Smooth muscle cell (in vitro differentiated cells): ENCODE results near the gene SOS2. TPM values are rescaled to one million over a fixed set of nuclear protein-coding genes. Genes with fewer than 3 reads are reported as not detected.

ENCODE experiments used
- DNase-seq: peaks from one replicate; lab custom pipeline; 2025; ENCODE audit not compliant: unreplicated experiment; lab: John Stamatoyannopoulos, UW
- H2AFZ ChIP-seq: fragments of 200-600 bp; sonication (generic); 2 replicates; pipeline ENCODE4 v1.6.0; 2016; ENCODE audit warnings: antibody characterized with exemption, low read depth, mild to moderate bottlenecking
- H3F3A ChIP-seq: fragments of 200-600 bp; sonication (generic); 2 replicates; pipeline ENCODE4 v1.6.0; 2017; ENCODE audit warnings: antibody characterized with exemption, low read depth
- H3K27ac ChIP-seq: fragments of 200-600 bp; sonication (generic); 2 replicates; pipeline ENCODE4 v1.5.1; 2016; ENCODE audit warnings: low read depth, mild to moderate bottlenecking
- H3K27me3 ChIP-seq: fragments of 200-600 bp; sonication (generic); 2 replicates; pipeline ENCODE4 v1.6.1; 2016; ENCODE audit warnings: low read depth, mild to moderate bottlenecking
- H3K36me3 ChIP-seq: fragments of 200-600 bp; sonication (generic); 2 replicates; pipeline ENCODE4 v1.5.1; 2016; ENCODE audit warnings: low read depth
- H3K4me1 ChIP-seq: fragments of 200-600 bp; sonication (generic); 2 replicates; pipeline ENCODE4 v1.5.1; 2016; ENCODE audit warnings: low read depth
- H3K4me2 ChIP-seq: fragments of 200-600 bp; sonication (generic); 2 replicates; pipeline ENCODE4 v1.6.0; 2016; ENCODE audit warnings: mild to moderate bottlenecking
- H3K4me3 ChIP-seq: fragments of 200-600 bp; sonication (generic); 2 replicates; pipeline ENCODE4 v1.5.1; 2016; ENCODE audit warnings: mild to moderate bottlenecking
- H3K79me2 ChIP-seq: fragments of 200-600 bp; sonication (generic); 2 replicates; pipeline ENCODE4 v1.6.0; 2016; ENCODE audit warnings: low read depth, mild to moderate bottlenecking
- H3K9ac ChIP-seq: fragments of 200-600 bp; sonication (generic); 2 replicates; pipeline ENCODE4 v1.6.0; 2016; ENCODE audit warnings: low read depth
- H3K9me3 ChIP-seq: fragments of 200-600 bp; sonication (generic); replicated peaks from 2 replicates; pipeline ENCODE4 v1.5.1; 2016; ENCODE audit warnings: low read depth
- H4K20me1 ChIP-seq: fragments of 200-600 bp; sonication (generic); 2 replicates; pipeline ENCODE4 v1.6.0; 2016; ENCODE audit warnings: low read depth
- WGBS: methylation state at CpG from one replicate; pipeline ENCODE4 v1.1.7; 2016; ENCODE audit warnings: low lambda C conversion rate; 5-methylcytosine and 5-hydroxymethylcytosine counted together
- polyA plus RNA-seq: library from polyadenylated mRNA; unstranded; fragments of >200 nt; fragmentation: Nextera tagmentation; extraction: Ambion mirVana; gene quantifications from 2 replicates; pipeline ENCODE4 v1.2.1, GENCODE V29; 2016
- total RNA-seq: library from RNA; depleted of rRNA; stranded (reverse); fragments of >200 nt; gene quantifications from 2 replicates; pipeline ENCODE4 v1.2.3, GENCODE V29; 2014
- TF ChIP-seq, protein P1 (sequence below): fragments of 200-600 bp; sonication (generic); IDR thresholded peaks from 2 replicates; pipeline ENCODE4 v1.5.1; 2017; ENCODE audit warnings: borderline replicate concordance, mild to moderate bottlenecking, antibody characterized with exemption; ENCODE audit not compliant: insufficient read depth, poor library complexity, severe bottlenecking

SOS2 gene
- total and polyA plus RNA-seq, 2 experiments from 2014 or later: 16.0 to 37.5 TPM

DNA sequence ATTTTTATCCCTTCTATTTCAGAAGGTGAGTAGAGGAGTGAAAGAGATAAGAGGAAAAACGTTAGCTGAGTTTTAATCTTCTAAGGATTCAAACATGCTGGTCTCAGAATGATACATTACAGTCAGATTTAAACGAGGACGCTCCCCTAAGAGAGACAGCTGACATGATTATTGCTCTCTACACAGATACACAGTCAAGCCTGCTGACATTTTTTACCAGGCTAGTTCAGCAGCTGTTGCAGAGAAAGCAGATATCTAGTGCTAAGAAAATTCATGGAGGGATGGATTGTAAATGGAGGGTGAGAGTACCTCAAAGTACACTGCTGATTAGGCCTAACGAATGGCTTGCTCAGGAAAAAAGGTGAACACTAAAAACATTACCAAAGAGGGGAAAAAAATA, 31.9 kb upstream of the SOS2 start:
- Histone ChIP-seq H3F3A (no peaks in the 10 kb centered on the region), H3K27me3 (no peaks in the 10 kb centered on the region), H3K4me3 (no peak overlapping the region), H3K4me2 (no peak overlapping the region), H3K36me3 (no peaks in the 10 kb centered on the region), H3K9ac (no peak overlapping the region), H3K79me2 (no peaks in the 10 kb centered on the region), H3K4me1 (no peaks in the 10 kb centered on the region), H2AFZ (no peak overlapping the region), H3K9me3 (no peaks in the 10 kb centered on the region), H3K27ac (no peak overlapping the region), H4K20me1 (no peaks in the 10 kb centered on the region)
- TF ChIP-seq, protein P1, sequence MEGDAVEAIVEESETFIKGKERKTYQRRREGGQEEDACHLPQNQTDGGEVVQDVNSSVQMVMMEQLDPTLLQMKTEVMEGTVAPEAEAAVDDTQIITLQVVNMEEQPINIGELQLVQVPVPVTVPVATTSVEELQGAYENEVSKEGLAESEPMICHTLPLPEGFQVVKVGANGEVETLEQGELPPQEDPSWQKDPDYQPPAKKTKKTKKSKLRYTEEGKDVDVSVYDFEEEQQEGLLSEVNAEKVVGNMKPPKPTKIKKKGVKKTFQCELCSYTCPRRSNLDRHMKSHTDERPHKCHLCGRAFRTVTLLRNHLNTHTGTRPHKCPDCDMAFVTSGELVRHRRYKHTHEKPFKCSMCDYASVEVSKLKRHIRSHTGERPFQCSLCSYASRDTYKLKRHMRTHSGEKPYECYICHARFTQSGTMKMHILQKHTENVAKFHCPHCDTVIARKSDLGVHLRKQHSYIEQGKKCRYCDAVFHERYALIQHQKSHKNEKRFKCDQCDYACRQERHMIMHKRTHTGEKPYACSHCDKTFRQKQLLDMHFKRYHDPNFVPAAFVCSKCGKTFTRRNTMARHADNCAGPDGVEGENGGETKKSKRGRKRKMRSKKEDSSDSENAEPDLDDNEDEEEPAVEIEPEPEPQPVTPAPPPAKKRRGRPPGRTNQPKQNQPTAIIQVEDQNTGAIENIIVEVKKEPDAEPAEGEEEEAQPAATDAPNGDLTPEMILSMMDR: no peak
- DNase-seq: no peak
- 86% methylated on average over 4 of the region's 4 CpGs for WGBS

DNA sequence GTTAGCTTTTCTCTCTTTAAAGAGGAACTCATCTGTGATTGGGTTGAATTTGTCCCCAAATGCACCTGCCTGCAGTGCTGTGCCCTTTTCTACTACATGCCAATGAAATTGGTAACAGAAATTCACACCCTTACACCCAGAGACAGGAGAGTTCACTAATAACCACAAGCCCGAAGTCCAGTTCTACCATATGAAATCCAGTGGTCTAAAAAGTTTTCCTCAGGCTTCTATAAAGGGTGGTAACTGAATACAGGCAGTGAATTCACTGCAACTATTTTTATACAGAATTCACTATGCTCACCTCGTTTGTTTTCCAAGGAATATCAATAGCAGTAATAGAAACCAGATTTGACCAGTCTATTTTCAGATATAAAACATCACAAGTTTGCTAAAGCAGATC, 31.5 kb upstream of the SOS2 start:
- DNase-seq: no peak
- Histone ChIP-seq H2AFZ (no peak overlapping the region), H3K9me3 (no peaks in the 10 kb centered on the region), H3K36me3 (no peaks in the 10 kb centered on the region), H3K4me3 (no peak overlapping the region), H3K27ac (no peak overlapping the region), H3K4me1 (no peaks in the 10 kb centered on the region), H3K9ac (no peak overlapping the region), H3F3A (no peaks in the 10 kb centered on the region), H3K27me3 (no peaks in the 10 kb centered on the region), H3K79me2 (no peaks in the 10 kb centered on the region), H4K20me1 (no peaks in the 10 kb centered on the region), H3K4me2 (no peak overlapping the region)
- WGBS: 82% methylated on average over 2 of the region's 2 CpGs
- TF ChIP-seq, protein P1: no peak

DNA sequence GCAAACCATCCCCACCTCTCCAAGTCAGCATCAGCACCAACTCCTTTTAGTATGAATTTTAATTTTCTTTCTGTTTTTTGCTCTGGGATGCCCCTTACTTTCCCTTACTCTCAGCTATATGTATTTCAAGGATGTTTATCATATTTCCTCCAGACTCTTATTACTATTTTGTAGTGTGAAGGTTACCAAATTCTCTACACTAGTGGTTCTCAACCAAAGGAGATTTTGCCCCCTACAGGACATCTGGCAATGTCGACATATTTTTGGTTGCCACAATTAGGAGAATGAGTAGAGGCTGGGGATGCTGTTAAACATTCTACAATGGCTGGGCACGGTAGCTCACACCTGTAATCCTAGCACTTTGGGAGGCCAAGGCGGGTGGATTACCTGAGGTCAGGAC, 29.1 kb upstream of the SOS2 start:
- 62% methylated on average over 3 of the region's 3 CpGs for WGBS
- no peaks in the 10 kb centered on the region for H4K20me1 ChIP-seq
- no peaks in the 10 kb centered on the region for H3F3A ChIP-seq
- no peak for DNase-seq
- H3K36me3 ChIP-seq: no peaks in the 10 kb centered on the region
- H3K4me3 ChIP-seq: no peak overlapping the region
- TF ChIP-seq, protein P1: peak; percentile 32
- no peaks in the 10 kb centered on the region for H3K4me1 ChIP-seq
- H3K9me3 ChIP-seq: no peaks in the 10 kb centered on the region
- no peak overlapping the region for H3K9ac ChIP-seq
- no peaks in the 10 kb centered on the region for H3K79me2 ChIP-seq
- H3K27me3 ChIP-seq: no peaks in the 10 kb centered on the region
- no peak overlapping the region for H3K27ac ChIP-seq
- no peak overlapping the region for H3K4me2 ChIP-seq
- no peak overlapping the region for H2AFZ ChIP-seq

DNA sequence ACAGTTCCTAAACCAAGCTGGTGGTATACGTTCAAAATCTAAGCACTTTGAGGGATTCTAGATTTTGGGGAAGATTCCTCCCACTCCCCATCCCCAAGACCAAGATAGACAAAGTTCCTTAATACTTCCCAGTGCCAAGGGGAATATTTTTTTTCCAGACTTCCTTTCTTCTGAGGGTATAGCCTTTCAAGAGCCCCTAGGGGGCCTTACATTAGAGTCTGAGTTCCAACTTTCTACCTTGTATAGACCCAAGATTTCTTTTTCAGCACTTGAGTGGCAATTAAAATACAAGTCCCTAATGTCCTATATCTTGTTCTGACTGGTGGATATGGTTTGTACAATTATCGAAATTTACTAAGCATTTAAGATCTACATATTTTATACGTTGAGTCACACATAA, 28.7 kb upstream of the SOS2 start:
- Histone ChIP-seq H3F3A (no peaks in the 10 kb centered on the region), H3K27me3 (no peaks in the 10 kb centered on the region), H3K79me2 (no peaks in the 10 kb centered on the region), H3K9ac (no peak overlapping the region), H2AFZ (no peak overlapping the region), H3K36me3 (no peaks in the 10 kb centered on the region), H3K9me3 (no peaks in the 10 kb centered on the region), H4K20me1 (no peaks in the 10 kb centered on the region), H3K4me3 (no peak overlapping the region), H3K27ac (no peak overlapping the region), H3K4me1 (no peaks in the 10 kb centered on the region), H3K4me2 (no peak overlapping the region)
- 80% methylated on average over 3 of the region's 3 CpGs for WGBS
- no peak for DNase-seq
- TF ChIP-seq, protein P1: no peak
